Keratinocyte (primary cell): ENCODE results near the gene ABCC3. TPM values are rescaled to one million over a fixed set of nuclear protein-coding genes. Genes with fewer than 3 reads are reported as not detected.

Source experiments
- DNase-seq: peaks from one replicate; pipeline ENCODE4 v3.0.0-alpha.2; 2011; ENCODE audit warnings: low read depth, missing footprints, low spot score
- FAIRE-seq: peaks from 2 replicates; lab custom pipeline; 2011; peaks lifted over from hg19 to GRCh38; lab: Jason Lieb, UNC
- H2AFZ ChIP-seq: 2 replicates; pipeline ENCODE4 v1.6.0; 2012; ENCODE audit warnings: low read length, control low read depth, inconsistent platforms; ENCODE audit not compliant: control insufficient read depth
- H3K27ac ChIP-seq: 2 replicates; pipeline ENCODE4 v1.5.1; 2011; ENCODE audit warnings: low read length; ENCODE audit not compliant: control insufficient read depth, insufficient read depth
- H3K27me3 ChIP-seq: 3 replicates; pipeline ENCODE4 v1.6.0; 2011; ENCODE audit warnings: low read length; ENCODE audit not compliant: control insufficient read depth, insufficient read depth; ENCODE audit errors: extremely low read depth
- H3K36me3 ChIP-seq, 2 experiments: 2 replicates in 1 of 2; 3 replicates in 1 of 2; pipeline ENCODE4 v1.5.1; 2011; ENCODE audit warnings: low read length in 2 of 2, mild to moderate bottlenecking in 1 of 2; ENCODE audit not compliant: control insufficient read depth in 2 of 2, insufficient read depth in 2 of 2; ENCODE audit errors: extremely low read depth in 1 of 2
- H3K4me1 ChIP-seq: 3 replicates; pipeline ENCODE4 v1.5.1; 2011; ENCODE audit warnings: low read length; ENCODE audit not compliant: control insufficient read depth, insufficient read depth; ENCODE audit errors: extremely low read depth
- H3K4me2 ChIP-seq: 3 replicates; pipeline ENCODE4 v1.6.0; 2011; ENCODE audit warnings: low read depth, low read length; ENCODE audit not compliant: control insufficient read depth, insufficient read depth; ENCODE audit errors: extremely low read depth
- H3K4me3 ChIP-seq, 3 experiments: fragments of 200-600 bp in 1 of 3; sonication (generic) in 1 of 3; 2 replicates in 2 of 3; 3 replicates in 1 of 3; pipeline ENCODE4 v1.5.1; 2011 to 2016; ENCODE audit warnings: low read length in 3 of 3, mild to moderate bottlenecking in 3 of 3, control low read depth in 2 of 3, inconsistent platforms in 1 of 3, low read depth in 1 of 3, mixed read lengths in 1 of 3, mixed run types in 1 of 3, moderate library complexity in 1 of 3; ENCODE audit not compliant: control insufficient read depth in 2 of 3, insufficient read depth in 2 of 3; ENCODE audit errors: extremely low read depth in 1 of 3
- H3K79me2 ChIP-seq: 2 replicates; pipeline ENCODE4 v1.6.0; 2012; ENCODE audit warnings: low read length; ENCODE audit not compliant: control insufficient read depth, insufficient read depth
- H3K9ac ChIP-seq: 3 replicates; pipeline ENCODE4 v1.6.0; 2011; ENCODE audit warnings: low read length; ENCODE audit not compliant: control insufficient read depth, insufficient read depth; ENCODE audit errors: extremely low read depth
- H3K9me1 ChIP-seq: 3 replicates; pipeline ENCODE4 v1.6.0; 2011; ENCODE audit warnings: low read length; ENCODE audit not compliant: control insufficient read depth, insufficient read depth; ENCODE audit errors: extremely low read depth
- H3K9me3 ChIP-seq: 2 replicates; pipeline ENCODE4 v1.5.1; 2012; ENCODE audit warnings: low read depth, low read length; ENCODE audit not compliant: control insufficient read depth
- H4K20me1 ChIP-seq: 3 replicates; pipeline ENCODE4 v1.6.0; 2011; ENCODE audit warnings: low read length; ENCODE audit not compliant: control insufficient read depth, insufficient read depth; ENCODE audit errors: extremely low read depth
- CTCF ChIP-seq, 3 experiments: IDR thresholded peaks in 1 of 3; conservative IDR thresholded peaks in 1 of 3; optimal IDR thresholded peaks in 1 of 3; 2 replicates in 2 of 3; 3 replicates in 1 of 3; pipeline versions ENCODE3 to v1.5.1; 2011; ENCODE audit warnings: low read length in 3 of 3, mild to moderate bottlenecking in 3 of 3, moderate library complexity in 2 of 3, control low read depth in 1 of 3, inconsistent platforms in 1 of 3; ENCODE audit not compliant: insufficient read depth in 2 of 3; ENCODE audit errors: extremely low read depth in 1 of 3
- EZH2 ChIP-seq: IDR thresholded peaks from one replicate; pipeline ENCODE4 v1.6.1; 2012; ENCODE audit warnings: inconsistent platforms, mild to moderate bottlenecking, low read length, moderate library complexity
- dilution Hi-C: fragments of 300-500 bp; cut with MboI; formaldehyde crosslinking; loops from one replicate; pipeline ENCODE4 v1.7.0; 2020; ENCODE audit warnings: low sequenced_read_pairs; ENCODE audit not compliant: extremely low pct_ligation_motif_present
- polyA plus RNA-seq, 5 experiments: library from polyadenylated mRNA; depleted of rRNA in 3 of 5; stranded (reverse) in 3 of 5; stranded (forward) in 1 of 5; unstranded in 1 of 5; fragments of >200 nt; gene quantifications; 1 replicate in 1 of 5; 2 replicates in 3 of 5; 3 replicates in 1 of 5; pipeline versions ENCODE4 v1.2.1 to v1.2.3, GENCODE V29; 2011 to 2012; ENCODE audit warnings: missing spikeins in 2 of 5, low read depth in 1 of 5, low replicate concordance in 1 of 5

Gene ABCC3
- polyA plus RNA-seq, 1 donor (not counting 4 experiments of a cell fraction or from before 2014, with no cell fraction given), result 41.7 TPM

- Histone ChIP-seq H3K79me2 (peaks cover 18% of the 10 kb centered on the region), H3K9me3 (no peaks in the 10 kb centered on the region), H3K9ac (no peak overlapping the region), H3K4me2 (no peak overlapping the region), H2AFZ (no peak overlapping the region), H3K9me1 (no peaks in the 10 kb centered on the region), H3K36me3 (peaks cover 1 to 6% of the 10 kb centered on the region in 2 experiments), H3K4me3 (no peak overlapping the region), H3K27me3 (no peaks in the 10 kb centered on the region), H3K27ac (no peak overlapping the region), H4K20me1 (no peaks in the 10 kb centered on the region), H3K4me1 (peaks cover 16% of the 10 kb centered on the region)
- no peak for FAIRE-seq
- DNase-seq, result no peak
- no peak for TF ChIP-seq EZH2
- TF ChIP-seq CTCF (optimal IDR thresholded peaks at IDR 0.05 in 1 of 3, IDR thresholded peaks at IDR 0.05 in 1 of 3, conservative IDR thresholded peaks at IDR 0.05 in 1 of 3; ENCODE audit: extremely low read depth in 1 of 3, insufficient read depth in 2 of 3, low read length in 3 of 3), result no peak
- dilution Hi-C loops, result no loop called here
These were observed 12.5 kb downstream of the ABCC3 start for GRCh38 chr17:50647187-50647586.

GRCh38 chr17:50649042-50649908 lies 14.6 kb downstream of the ABCC3 start:
- dilution Hi-C loops, result no loop called here
- H4K20me1 ChIP-seq, result no peaks in the 10 kb centered on the region
- H2AFZ ChIP-seq, result no peak overlapping the region
- H3K4me3 ChIP-seq, result no peak overlapping the region
- no peak overlapping the region for H3K27ac ChIP-seq
- H3K9ac ChIP-seq, result no peak overlapping the region
- H3K9me1 ChIP-seq, result no peaks in the 10 kb centered on the region
- H3K4me2 ChIP-seq, result no peak overlapping the region
- H3K36me3 ChIP-seq, result peaks cover 0 to 1% of the 10 kb centered on the region in 2 experiments
- H3K27me3 ChIP-seq, result no peaks in the 10 kb centered on the region
- TF ChIP-seq EZH2 (no peak), CTCF (optimal IDR thresholded peaks at IDR 0.05 in 1 of 3, IDR thresholded peaks at IDR 0.05 in 1 of 3, conservative IDR thresholded peaks at IDR 0.05 in 1 of 3; ENCODE audit: extremely low read depth in 1 of 3, insufficient read depth in 2 of 3, low read length in 3 of 3) (no peak)
- no peaks in the 10 kb centered on the region for H3K9me3 ChIP-seq
- DNase-seq (no peak), FAIRE-seq (no peak)
- no peaks in the 10 kb centered on the region for H3K4me1 ChIP-seq
- H3K79me2 ChIP-seq, result peaks cover 6% of the 10 kb centered on the region
